ENCODE results near the gene MAPKBP1.

Gene MAPKBP1

GRCh38 chr15:41870689-41871081 lies 96.4 kb downstream of the MAPKBP1 start:
- DNase-seq (ENCODE audit: low spot score) = no peak

DNA sequence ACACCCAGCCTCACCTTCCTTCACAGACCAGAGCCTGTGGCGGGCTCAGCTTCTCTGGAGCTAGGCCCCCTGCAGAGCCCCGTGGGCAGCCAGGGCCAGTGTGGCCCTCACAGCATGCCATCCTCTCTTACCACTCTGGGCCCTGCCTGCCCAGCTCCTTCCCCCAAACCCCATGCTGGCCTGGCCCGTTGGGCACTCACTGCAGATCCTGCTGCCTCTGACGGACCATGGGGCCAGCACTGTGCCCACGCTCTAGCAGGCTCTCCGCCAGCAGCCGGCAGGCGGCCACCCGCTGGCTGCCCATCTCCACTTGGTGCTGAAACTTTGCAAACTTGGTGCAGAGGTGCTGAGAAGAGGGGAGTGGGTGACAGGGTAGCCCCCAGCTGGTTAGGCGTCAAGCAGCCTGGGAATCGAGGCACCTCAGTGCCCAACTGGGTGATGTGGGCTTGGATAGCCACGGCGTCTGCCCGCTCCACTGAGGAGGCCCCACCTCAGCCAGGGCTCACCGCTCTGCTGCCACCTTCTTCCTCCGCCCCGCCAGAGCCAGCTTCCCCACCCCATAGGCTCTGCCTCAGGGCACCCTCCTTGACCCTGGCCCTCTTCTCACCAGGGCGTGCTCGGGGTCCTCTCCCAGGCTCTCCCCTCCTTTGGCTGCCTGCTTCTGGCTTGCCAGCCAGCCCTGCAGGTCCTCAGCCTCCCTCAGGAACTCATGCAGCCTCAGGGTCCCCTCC lies 97.1 kb downstream of the MAPKBP1 start:
- DNase-seq (ENCODE audit: low spot score) = no peak

- no peak for DNase-seq (ENCODE audit: low spot score)
Observed at GRCh38 chr15:41872166-41872747, 98.0 kb downstream of the MAPKBP1 start.

DNA sequence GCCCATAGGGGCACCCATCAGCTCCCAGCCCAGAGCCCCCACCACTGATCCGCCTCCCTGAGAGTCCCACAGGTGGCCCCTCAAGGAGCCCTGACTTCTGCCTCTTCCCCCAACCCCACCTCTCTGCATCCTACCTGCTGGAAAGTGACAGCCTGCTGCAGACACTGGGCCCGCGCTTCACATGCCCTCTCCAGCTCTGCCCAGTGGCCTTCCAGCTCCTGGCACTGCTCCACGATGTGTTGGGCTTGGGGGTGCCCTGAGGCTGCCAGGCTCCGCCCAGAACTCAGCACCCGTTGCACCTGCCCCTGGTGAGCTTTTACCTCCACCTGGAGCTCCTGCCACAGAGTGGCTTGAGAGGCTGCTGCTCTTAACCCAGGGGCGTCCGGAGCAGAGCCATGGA lies 99.4 kb downstream of the MAPKBP1 start:
- DNase-seq (ENCODE audit: low spot score) = no peak

DNA sequence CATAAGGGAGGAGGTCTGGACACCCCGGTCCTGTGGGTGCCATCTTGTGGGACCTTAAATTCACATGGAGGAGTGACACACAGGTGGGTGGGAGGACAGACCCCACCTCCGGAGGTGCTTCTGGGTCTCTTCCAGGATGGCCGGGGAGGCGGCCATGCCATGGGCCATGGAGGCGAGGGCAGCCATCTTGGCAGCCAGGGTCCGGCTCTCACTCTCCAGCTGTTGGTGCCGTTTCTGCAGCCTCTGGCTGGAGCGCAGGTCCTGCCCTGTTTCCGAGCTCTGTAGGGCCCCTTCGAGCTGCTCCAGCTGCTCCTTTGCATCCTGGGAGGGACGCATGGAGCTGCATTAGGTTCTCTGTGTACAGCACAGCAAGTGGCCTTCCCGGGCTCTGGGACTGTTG lies 100.5 kb downstream of the MAPKBP1 start:
- DNase-seq (ENCODE audit: low spot score) = no peak

- no peak for DNase-seq (ENCODE audit: low spot score)
Observed at GRCh38 chr15:41876007-41876406, 101.7 kb downstream of the MAPKBP1 start.

GRCh38 chr15:41876689-41877088 lies 102.4 kb downstream of the MAPKBP1 start:
- no peak for DNase-seq (ENCODE audit: low spot score)
